MCF 10A (cell line): ENCODE results near the gene ZNF573. TPM values are rescaled to one million over a fixed set of nuclear protein-coding genes. Genes with fewer than 3 reads are reported as not detected.

Source experiments
- total RNA-seq: library from RNA; stranded (reverse); gene quantifications from 2 replicates; pipeline ENCODE4 v1.2.3, GENCODE V29; 2022

ZNF573 gene
- total RNA-seq, 1 experiment from 2014 or later: 6.1 TPM

Other genes with a start within 250 kb of the ZNF573 start
- 4.2 and 6.3 TPM in 2 replicates for gene ZNF571, start 184.8 kb downstream of the ZNF573 start, total RNA-seq
- gene ZNF540, start 184.7 kb downstream of the ZNF573 start, total RNA-seq: 1.1 TPM in 2 replicates
- 8.1 and 12.2 TPM in 2 replicates for gene ZFP30, start 124.1 kb downstream of the ZNF573 start, total RNA-seq
- 3.0 and 3.4 TPM in 2 replicates for gene ZNF607, start 59.8 kb downstream of the ZNF573 start, total RNA-seq
- not detected in 2 replicates for gene WDR87, start 127.0 kb upstream of the ZNF573 start, total RNA-seq
- gene SIPA1L3, start 127.6 kb upstream of the ZNF573 start, total RNA-seq: 36.0 and 36.9 TPM in 2 replicates